MM.1S (cell line): ENCODE results near the gene VPS13C.

Source experiments
- CTCF ChIP-seq: fragments of 300-600 bp; sonication (generic); IDR thresholded peaks from 2 replicates; pipeline ENCODE4 v1.5.1; 2016; ENCODE audit warnings: antibody characterized with exemption, low read length, mixed read lengths
- EZH2phosphoT487 ChIP-seq: fragments of 300-600 bp; sonication (generic); IDR thresholded peaks from 2 replicates; pipeline ENCODE4 v1.6.1; 2018; ENCODE audit warnings: antibody characterized with exemption, low read length

GRCh38 chr15:62060113-62060895 is at the start of gene VPS13C:
- TF ChIP-seq EZH2phosphoT487 (no peak), CTCF (peak; percentile 69)
